Esophagus squamous epithelium (tissue), 5 donors: ENCODE data around the gene ATRN. TPM values are rescaled to one million over a fixed set of nuclear protein-coding genes. Genes with fewer than 3 reads are reported as not detected.

Source experiments
- DNase-seq: peaks from one replicate; lab custom pipeline; 2025; lab: John Stamatoyannopoulos, UW
- H3K27ac ChIP-seq, 4 donors: fragments of 200-600 bp; sonication (generic); one replicate each; pipeline ENCODE4 v1.5.1; 2016 to 2019; ENCODE audit warnings: mild to moderate bottlenecking in 1 of 4
- H3K27me3 ChIP-seq, 4 donors: fragments of 200-600 bp; sonication (generic); 1 replicate in 3 of 4; 2 replicates in 1 of 4; pipeline versions ENCODE4 v1.5.1 to v1.6.0; 2017 to 2021; ENCODE audit warnings: antibody characterized with exemption in 1 of 4
- H3K36me3 ChIP-seq, 3 donors: fragments of 200-600 bp; sonication (generic); one replicate each; pipeline ENCODE4 v1.5.1; 2016 to 2019
- H3K4me1 ChIP-seq, 3 donors: fragments of 200-600 bp; sonication (generic); one replicate each; pipeline ENCODE4 v1.5.1; 2017 to 2019
- H3K4me3 ChIP-seq, 4 donors: fragments of 200-600 bp; sonication (generic); 1 replicate in 3 of 4; 2 replicates in 1 of 4; pipeline ENCODE4 v1.5.1; 2016 to 2019; ENCODE audit warnings: mild to moderate bottlenecking in 2 of 4, moderate library complexity in 1 of 4
- H3K9me3 ChIP-seq, 3 donors: fragments of 200-600 bp; sonication (generic); one replicate each; pipeline ENCODE4 v1.5.1; 2016 to 2019
- POLR2A ChIP-seq, 4 donors: fragments of 450-650 bp; IDR thresholded peaks; one replicate each; pipeline ENCODE4 v1.6.1; 2017; ENCODE audit warnings: antibody characterized with exemption in 4 of 4, mild to moderate bottlenecking in 4 of 4, moderate library complexity in 3 of 4
- WGBS, 2 donors: methylation state at CpG; one replicate each; pipeline ENCODE4 v1.1.5; 2018; 5-methylcytosine and 5-hydroxymethylcytosine counted together
- intact Hi-C: fragments of 100-400 bp; cut with DNase I; formaldehyde crosslinking; loops from one replicate; pipeline ENCODE4 v1.15.0; 2022
- total RNA-seq, 4 donors: library from RNA; depleted of rRNA; stranded (reverse); fragments of >200 nt; gene quantifications; one replicate each; pipeline ENCODE4 v1.1.0, GENCODE V29; 2016
- TF ChIP-seq, protein P1 (sequence below), 6 experiments: fragments of 450-650 bp in 4 of 6; fragments of 200-600 bp in 2 of 6; sonication (generic) in 2 of 6; IDR thresholded peaks; one replicate each; pipeline ENCODE4 v1.5.1; 2016 to 2019; ENCODE audit warnings: antibody characterized with exemption in 6 of 6, mild to moderate bottlenecking in 4 of 6, moderate library complexity in 4 of 6
- donor health status: DM: yes; HTN: yes; CAD: no.

Gene ATRN
- total RNA-seq, 4 donors from 2014 or later = 15.4 to 23.1 (median 21.4) TPM

DNA sequence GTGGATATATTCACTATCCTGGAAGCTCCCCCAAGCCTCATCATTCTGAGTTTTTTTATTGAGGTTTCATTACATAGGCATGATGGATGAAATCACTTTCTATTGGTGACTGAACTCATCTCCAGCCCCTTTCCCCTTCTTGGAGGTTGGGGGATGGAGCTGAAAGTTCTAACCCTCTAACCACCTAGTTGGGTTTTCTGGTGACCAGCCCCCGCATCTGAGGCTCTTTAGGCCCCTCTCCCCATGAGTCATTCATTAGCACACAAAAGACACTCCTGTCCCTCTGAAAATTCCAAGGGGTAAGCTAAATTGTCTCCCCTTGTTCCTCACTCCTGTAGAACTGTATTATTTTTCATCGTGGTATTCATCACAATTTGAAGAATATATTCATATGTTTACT, 159.1 kb downstream of the ATRN start:
- Histone ChIP-seq H3K9me3 (no peaks in the 10 kb centered on the region), H3K27me3 (no peaks in the 10 kb centered on the region), H3K4me1 (no peaks in the 10 kb centered on the region), H3K36me3 (peaks cover 3 to 46% (median 4%) of the 10 kb centered on the region in 3 donors), H3K4me3 (no peak overlapping the region), H3K27ac (no peak overlapping the region)
- DNase-seq = no peak
- WGBS, 2 donors = 78 to 83% methylated on average over 2 of the region's 2 CpGs
- TF ChIP-seq, protein P1, sequence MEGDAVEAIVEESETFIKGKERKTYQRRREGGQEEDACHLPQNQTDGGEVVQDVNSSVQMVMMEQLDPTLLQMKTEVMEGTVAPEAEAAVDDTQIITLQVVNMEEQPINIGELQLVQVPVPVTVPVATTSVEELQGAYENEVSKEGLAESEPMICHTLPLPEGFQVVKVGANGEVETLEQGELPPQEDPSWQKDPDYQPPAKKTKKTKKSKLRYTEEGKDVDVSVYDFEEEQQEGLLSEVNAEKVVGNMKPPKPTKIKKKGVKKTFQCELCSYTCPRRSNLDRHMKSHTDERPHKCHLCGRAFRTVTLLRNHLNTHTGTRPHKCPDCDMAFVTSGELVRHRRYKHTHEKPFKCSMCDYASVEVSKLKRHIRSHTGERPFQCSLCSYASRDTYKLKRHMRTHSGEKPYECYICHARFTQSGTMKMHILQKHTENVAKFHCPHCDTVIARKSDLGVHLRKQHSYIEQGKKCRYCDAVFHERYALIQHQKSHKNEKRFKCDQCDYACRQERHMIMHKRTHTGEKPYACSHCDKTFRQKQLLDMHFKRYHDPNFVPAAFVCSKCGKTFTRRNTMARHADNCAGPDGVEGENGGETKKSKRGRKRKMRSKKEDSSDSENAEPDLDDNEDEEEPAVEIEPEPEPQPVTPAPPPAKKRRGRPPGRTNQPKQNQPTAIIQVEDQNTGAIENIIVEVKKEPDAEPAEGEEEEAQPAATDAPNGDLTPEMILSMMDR (IDR thresholded peaks at IDR 0.05) = no peak
- no peak for TF ChIP-seq POLR2A (IDR thresholded peaks at IDR 0.05)
- intact Hi-C loops = no loop called here

GRCh38 chr20:3630429-3630828, 159.6 kb downstream of the ATRN start:
- Histone ChIP-seq H3K4me1 (no peaks in the 10 kb centered on the region), H3K4me3 (no peak overlapping the region), H3K9me3 (no peaks in the 10 kb centered on the region), H3K36me3 (peaks cover 4 to 46% (median 4%) of the 10 kb centered on the region in 3 donors), H3K27ac (no peak overlapping the region), H3K27me3 (no peaks in the 10 kb centered on the region)
- intact Hi-C loops = no loop called here
- no peak for DNase-seq
- WGBS, 2 donors = 82 to 93% methylated on average over 8 of the region's 8 CpGs
- TF ChIP-seq, protein P1 (IDR thresholded peaks at IDR 0.05) = no peak
- no peak for TF ChIP-seq POLR2A (IDR thresholded peaks at IDR 0.05)

DNA sequence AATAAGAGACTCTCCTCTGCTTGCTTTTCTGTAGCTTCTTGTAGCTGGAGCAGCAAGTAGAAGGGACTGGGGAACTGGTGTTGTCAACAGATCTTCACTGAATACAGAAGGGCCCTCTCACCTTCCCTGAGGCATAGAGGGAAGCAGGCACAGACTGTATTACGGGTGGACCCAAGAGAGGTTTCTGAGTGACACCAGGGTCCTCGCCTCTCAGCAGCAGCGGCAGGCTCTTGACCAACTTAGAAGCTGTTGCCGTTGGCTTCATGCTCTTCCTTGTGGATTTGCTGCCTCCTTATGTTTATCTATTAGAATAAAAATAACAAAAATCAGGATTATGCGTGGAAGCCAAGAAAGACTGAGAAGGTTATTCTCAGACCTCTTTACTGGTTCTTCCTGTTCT, 160.7 kb downstream of the ATRN start:
- intact Hi-C loops = no loop called here
- WGBS, 2 donors = 70 to 81% methylated on average over 5 of the region's 5 CpGs

DNA sequence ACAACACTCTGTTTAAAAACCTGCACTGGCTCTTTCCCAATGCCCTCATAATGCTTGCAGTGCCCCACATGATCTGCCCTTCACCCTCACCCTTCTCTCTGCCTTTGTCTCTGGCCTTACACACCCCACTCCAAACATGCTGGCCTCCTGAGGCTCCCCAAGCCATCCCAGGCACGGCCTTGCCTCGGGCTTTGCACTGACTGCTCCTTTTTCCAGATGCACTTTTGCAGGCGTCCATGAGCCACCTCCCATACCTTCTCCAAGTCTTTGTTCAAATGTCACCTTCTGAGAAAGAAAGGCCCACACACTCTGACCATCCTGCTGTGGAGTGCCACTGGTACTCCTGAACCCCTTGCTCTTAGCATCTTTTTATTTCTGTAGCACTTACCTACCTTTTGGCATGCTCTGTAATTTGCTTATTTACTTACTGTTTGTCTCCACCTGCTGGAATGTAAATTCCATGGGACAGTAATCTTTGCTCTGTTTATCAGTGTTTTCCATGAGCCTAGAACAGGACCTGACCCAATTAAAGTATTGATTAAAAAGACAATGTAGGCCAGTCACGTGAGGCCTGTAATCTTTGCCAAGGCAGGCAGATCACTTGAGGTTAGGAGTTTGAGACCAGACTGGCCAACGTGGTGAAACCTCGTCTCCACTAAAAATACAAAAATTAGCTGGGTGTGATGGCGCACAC, 161.6 kb downstream of the ATRN start:
- intact Hi-C loops = no loop called here
- Histone ChIP-seq H3K36me3 (peaks cover 4 to 37% (median 4%) of the 10 kb centered on the region in 3 donors), H3K9me3 (no peaks in the 10 kb centered on the region), H3K27ac (no peak overlapping the region), H3K27me3 (no peaks in the 10 kb centered on the region), H3K4me3 (no peak overlapping the region), H3K4me1 (no peaks in the 10 kb centered on the region)
- 76 to 83% methylated on average over 7 of the region's 7 CpGs for WGBS, 2 donors
- no peak for DNase-seq
- TF ChIP-seq POLR2A (IDR thresholded peaks at IDR 0.05) = no peak
- TF ChIP-seq, protein P1 (IDR thresholded peaks at IDR 0.05) = no peak

More for the DNA sequence above, 160.7 kb downstream of the ATRN start:
- Histone ChIP-seq H3K27ac (no peak overlapping the region), H3K4me3 (no peak overlapping the region), H3K9me3 (no peaks in the 10 kb centered on the region), H3K36me3 (peaks cover 4 to 46% (median 4%) of the 10 kb centered on the region in 3 donors), H3K27me3 (no peaks in the 10 kb centered on the region), H3K4me1 (no peaks in the 10 kb centered on the region)
- no peak for DNase-seq
- TF ChIP-seq, protein P1 (IDR thresholded peaks at IDR 0.05) = no peak
- no peak for TF ChIP-seq POLR2A (IDR thresholded peaks at IDR 0.05)

DNA sequence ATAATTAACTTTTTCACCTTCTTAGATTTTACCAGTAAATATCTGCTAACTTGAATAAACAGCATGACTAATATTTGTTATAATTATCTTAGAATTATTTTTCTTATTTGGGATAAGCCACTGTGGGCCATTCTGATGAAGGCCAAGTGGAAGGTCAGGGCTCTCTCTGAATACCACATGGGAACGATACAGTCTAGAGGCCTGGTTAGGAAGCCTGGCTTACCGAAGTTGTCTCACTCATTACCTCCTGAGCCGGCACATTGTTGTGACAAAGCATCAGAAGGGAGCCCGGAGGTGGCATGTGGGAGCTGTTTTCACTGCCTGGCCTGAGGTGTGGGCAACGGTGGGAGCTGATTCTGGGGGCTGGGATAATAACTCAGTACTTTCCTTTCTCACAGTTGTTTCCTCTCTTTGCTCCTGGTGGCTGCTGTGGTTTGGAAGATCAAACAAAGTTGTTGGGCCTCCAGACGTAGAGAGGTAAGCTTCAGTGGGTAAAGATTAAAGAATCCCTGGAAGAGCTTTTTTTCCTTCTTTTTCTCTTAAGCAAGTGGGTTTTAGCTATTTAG, 163.2 kb downstream of the ATRN start:
- DNase-seq = no peak
- H3K4me3 ChIP-seq = no peak overlapping the region
- H3K27me3 ChIP-seq = no peaks in the 10 kb centered on the region
- 63 to 73% methylated on average over 6 of the region's 6 CpGs for WGBS, 2 donors
- intact Hi-C loops = no loop called here
- H3K9me3 ChIP-seq = no peaks in the 10 kb centered on the region
- no peak overlapping the region for H3K27ac ChIP-seq
- H3K4me1 ChIP-seq = no peaks in the 10 kb centered on the region
- TF ChIP-seq, protein P1 (IDR thresholded peaks at IDR 0.05) = no peak
- no peak for TF ChIP-seq POLR2A (IDR thresholded peaks at IDR 0.05)
- H3K36me3 ChIP-seq = peaks cover 4 to 26% (median 4%) of the 10 kb centered on the region in 3 donors
